Central memory CD8-positive, alpha-beta T cell (primary cell): ENCODE results near the gene MARK2.

ENCODE experiments used
- ATAC-seq: fragments of 150-1000 bp; cut with Tn5 transposase; replicated peaks from 2 replicates; pipeline ENCODE4 v1.10.0; 2022; ENCODE audit warnings: mild to moderate bottlenecking, moderate FRiP score, moderate number of reproducible peaks; ENCODE audit not compliant: poor library complexity, severe bottlenecking; ENCODE audit errors: extremely low read depth
- DNase-seq, 2 donors: peaks; one replicate each; pipeline ENCODE4 v3.0.0; 2021; ENCODE audit warnings: low spot score in 2 of 2
- H3K27ac Mint-ChIP-seq: one replicate; pipeline ENCODE4 v1.8.0; 2022; ENCODE audit warnings: low read depth, mild to moderate bottlenecking, moderate library complexity, mixed read lengths
- H3K27me3 Mint-ChIP-seq: one replicate; pipeline ENCODE4 v1.8.0; 2022; ENCODE audit warnings: mixed read lengths
- H3K36me3 Mint-ChIP-seq: one replicate; pipeline ENCODE4 v1.8.0; 2022; ENCODE audit warnings: mild to moderate bottlenecking, moderate library complexity, mixed read lengths; ENCODE audit not compliant: insufficient read depth
- H3K4me1 Mint-ChIP-seq: one replicate; pipeline ENCODE4 v1.8.0; 2022; ENCODE audit warnings: mixed read lengths
- H3K4me3 Mint-ChIP-seq: one replicate; pipeline ENCODE4 v1.8.0; 2022; ENCODE audit warnings: mild to moderate bottlenecking, moderate library complexity, mixed read lengths
- H3K9me3 Mint-ChIP-seq: one replicate; pipeline ENCODE4 v1.8.0; 2022; ENCODE audit warnings: mixed read lengths

The MARK2 gene

DNA sequence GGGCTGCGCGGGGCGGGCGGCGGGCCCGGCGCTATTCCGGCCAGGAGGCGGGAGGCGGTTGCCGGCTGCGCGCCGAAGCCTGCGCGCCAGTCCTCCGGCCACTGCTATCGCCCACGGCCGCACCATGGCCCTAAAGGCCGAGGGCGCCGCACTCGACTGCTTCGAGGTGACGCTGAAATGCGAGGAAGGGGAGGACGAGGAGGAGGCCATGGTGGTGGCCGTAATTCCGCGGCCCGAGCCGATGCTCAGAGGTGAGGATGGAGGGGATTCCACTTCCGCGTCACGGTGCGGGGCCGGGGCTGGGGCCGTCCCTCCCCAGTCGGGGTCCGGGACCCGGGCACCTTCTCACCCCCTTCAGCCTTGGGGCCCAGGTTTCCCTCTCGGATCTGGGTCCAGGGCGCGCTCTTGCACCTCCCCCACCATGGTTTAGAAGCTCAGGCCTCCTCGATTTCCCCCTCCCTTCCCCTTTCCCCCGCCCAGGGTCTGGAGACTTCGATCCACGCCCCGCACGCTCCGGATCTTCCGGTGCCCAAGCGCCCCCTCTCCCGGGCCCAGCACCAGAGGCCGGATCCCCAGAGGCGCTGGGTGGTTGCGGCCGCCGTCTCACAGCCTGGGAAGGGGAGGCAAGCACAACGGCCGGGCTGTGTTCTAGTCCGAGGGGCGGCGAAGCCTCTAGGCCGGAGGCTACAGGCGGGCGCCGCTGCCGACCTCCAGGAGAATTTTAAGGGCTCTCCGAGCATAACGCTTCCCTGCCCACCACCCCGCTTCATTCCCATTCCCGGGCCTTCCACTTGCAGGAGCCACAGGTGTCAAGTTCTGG, 25.1 kb upstream of the MARK2 start:
- ATAC-seq: peak; percentile 29
- no peak for DNase-seq
- Mint-ChIP-seq H3K4me1 (peaks cover 9% of the 10 kb centered on the region), H3K36me3 (peaks cover 2% of the 10 kb centered on the region), H3K27ac (no peak overlapping the region), H3K4me3 (peak overlapping the region; percentile 69), H3K27me3 (no peaks in the 10 kb centered on the region), H3K9me3 (no peaks in the 10 kb centered on the region)

DNA sequence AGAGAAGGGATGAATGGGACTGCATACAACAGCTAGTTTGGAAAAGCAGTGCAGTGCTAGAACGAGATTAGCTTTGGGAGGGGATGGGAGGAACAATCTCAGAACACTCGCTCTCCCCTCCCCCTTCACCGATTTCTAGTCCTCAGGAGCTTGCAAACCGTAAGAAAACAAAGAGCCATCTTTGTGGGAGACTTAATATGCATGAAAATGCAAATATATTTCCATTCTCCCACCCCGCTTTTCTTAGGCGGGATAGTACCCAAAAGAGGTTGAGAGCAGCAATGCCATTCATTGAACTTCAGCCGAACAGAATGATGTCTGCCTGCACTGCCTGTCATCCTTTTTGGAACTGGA, 24.6 kb upstream of the MARK2 start:
- no peak overlapping the region for H3K27ac Mint-ChIP-seq
- H3K4me3 Mint-ChIP-seq: peak overlapping the region; percentile 69
- DNase-seq: no peak
- H3K27me3 Mint-ChIP-seq: no peaks in the 10 kb centered on the region
- H3K4me1 Mint-ChIP-seq: peaks cover 9% of the 10 kb centered on the region
- no peaks in the 10 kb centered on the region for H3K9me3 Mint-ChIP-seq
- H3K36me3 Mint-ChIP-seq: peaks cover 2% of the 10 kb centered on the region
- no peak for ATAC-seq

DNA sequence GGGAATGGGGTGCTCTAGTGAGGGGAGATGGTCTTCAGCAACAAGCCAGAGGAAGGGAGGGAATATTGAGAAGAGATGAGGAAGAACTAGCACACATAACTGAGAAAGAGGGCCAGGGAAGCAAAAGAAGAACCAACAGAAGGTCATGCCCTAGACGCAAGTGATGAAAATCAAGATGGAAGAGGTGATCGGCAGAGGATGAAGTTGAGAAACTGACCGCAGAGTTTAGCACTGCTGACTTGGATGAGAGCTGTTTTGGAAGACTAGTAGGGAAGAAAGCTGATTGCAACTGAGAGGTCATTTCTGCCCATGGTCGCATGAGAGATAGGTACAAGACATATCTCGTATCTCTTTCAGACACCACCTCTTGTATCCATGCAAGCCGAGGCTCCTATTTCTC, 22.7 kb upstream of the MARK2 start:
- H3K4me1 Mint-ChIP-seq: peaks cover 9% of the 10 kb centered on the region
- DNase-seq: no peak
- ATAC-seq: no peak
- H3K27ac Mint-ChIP-seq: no peak overlapping the region
- H3K4me3 Mint-ChIP-seq: no peak overlapping the region
- no peaks in the 10 kb centered on the region for H3K9me3 Mint-ChIP-seq
- peaks cover 17% of the 10 kb centered on the region for H3K36me3 Mint-ChIP-seq
- H3K27me3 Mint-ChIP-seq: no peaks in the 10 kb centered on the region

DNA sequence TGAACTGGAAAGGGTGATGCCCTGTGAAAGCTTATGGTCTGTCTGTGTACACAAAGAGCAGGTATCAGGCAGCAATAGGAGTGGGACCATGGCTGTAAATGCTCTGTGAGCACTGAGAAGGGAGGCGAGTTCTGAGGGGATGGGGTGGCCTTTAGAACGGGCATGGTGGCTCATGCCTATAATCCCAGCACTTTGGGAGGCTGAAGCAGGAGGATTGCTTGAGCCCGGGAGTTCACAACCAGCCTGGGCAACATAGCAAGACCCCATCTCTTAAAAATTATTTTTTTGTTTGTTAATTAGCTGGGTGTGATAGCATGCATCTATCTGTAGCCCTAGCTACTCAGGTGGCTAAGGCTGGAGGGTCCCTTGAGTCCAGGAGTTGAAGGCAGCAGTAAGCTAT, 22.2 kb upstream of the MARK2 start:
- Mint-ChIP-seq H3K9me3 (no peaks in the 10 kb centered on the region), H3K27ac (no peak overlapping the region), H3K27me3 (no peaks in the 10 kb centered on the region), H3K4me1 (peaks cover 9% of the 10 kb centered on the region), H3K4me3 (no peak overlapping the region), H3K36me3 (peaks cover 21% of the 10 kb centered on the region)
- ATAC-seq: no peak
- no peak for DNase-seq

DNA sequence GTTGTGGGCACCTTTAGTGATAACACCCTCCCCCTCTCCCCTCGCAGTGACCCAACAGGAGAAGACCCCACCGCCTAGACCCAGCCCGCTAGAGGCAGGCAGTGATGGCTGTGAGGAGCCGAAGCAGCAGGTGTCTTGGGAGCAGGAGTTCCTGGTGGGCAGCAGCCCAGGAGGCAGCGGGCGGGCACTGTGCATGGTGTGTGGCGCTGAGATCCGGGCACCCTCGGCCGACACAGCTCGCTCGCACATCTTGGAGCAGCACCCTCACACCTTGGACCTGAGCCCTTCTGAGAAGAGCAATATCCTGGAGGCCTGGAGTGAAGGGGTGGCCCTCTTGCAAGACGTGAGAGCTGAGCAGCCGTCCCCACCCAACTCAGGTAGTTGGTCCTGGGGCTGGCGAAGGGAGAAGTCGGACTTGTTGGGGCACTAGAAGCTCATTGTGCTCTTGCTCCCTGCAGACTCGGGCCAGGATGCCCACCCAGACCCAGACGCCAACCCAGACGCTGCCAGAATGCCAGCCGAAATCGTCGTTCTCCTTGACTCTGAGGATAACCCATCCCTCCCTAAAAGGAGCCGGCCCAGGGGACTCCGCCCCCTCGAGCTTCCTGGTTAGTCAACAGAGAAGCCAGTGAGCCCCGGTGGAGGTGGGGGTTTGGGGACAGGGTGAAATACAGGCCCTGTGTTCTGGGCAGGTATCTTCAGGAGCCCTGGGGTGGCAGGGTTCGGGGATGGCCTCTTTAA, 21.0 kb upstream of the MARK2 start:
- peak overlapping the region; percentile 9 for H3K27ac Mint-ChIP-seq
- H3K4me3 Mint-ChIP-seq: no peak overlapping the region
- H3K9me3 Mint-ChIP-seq: no peaks in the 10 kb centered on the region
- ATAC-seq (no peak), DNase-seq (no peak)
- H3K4me1 Mint-ChIP-seq: peaks cover 9% of the 10 kb centered on the region
- no peaks in the 10 kb centered on the region for H3K27me3 Mint-ChIP-seq
- peaks cover 31% of the 10 kb centered on the region for H3K36me3 Mint-ChIP-seq

DNA sequence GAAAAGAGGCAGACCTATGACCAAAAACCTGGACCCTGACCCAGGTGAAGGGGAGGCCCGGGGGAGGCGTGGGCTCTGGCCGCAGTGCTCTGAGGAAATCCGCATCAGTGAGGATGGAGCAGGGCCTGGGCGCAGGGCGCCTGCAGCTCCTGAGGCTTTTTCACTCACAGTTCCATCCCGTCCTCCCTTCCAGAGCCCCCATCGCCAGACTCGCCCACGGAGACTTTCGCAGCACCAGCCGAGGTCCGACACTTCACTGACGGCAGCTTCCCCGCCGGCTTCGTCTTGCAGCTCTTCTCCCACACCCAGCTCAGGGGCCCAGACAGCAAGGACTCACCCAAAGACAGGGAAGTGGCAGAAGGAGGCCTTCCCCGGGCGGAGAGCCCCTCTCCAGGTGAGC, 20.3 kb upstream of the MARK2 start:
- H3K4me3 Mint-ChIP-seq: no peak overlapping the region
- no peaks in the 10 kb centered on the region for H3K9me3 Mint-ChIP-seq
- peaks cover 9% of the 10 kb centered on the region for H3K4me1 Mint-ChIP-seq
- no peaks in the 10 kb centered on the region for H3K27me3 Mint-ChIP-seq
- no peak overlapping the region for H3K27ac Mint-ChIP-seq
- DNase-seq (no peak), ATAC-seq (no peak)
- peaks cover 35% of the 10 kb centered on the region for H3K36me3 Mint-ChIP-seq

DNA sequence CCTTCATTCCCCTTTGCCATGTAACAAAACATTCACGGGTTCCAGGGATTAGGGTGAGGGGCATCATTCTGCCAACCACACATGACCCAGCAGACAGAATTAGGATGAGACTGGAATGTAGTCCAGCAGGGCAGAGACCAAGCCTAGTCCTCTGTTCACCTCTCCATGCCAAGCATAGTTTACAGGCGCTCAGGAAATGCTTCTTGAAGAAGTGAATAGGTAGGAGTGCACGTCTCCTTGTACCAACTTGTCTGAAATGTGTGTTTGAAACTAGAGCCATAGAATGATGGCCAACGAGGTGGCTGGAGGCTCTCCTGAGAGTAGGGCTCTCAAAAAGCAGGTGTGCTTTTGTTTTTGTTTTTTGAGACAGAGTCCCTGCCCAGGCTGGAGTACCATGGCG, 17.5 kb upstream of the MARK2 start:
- Mint-ChIP-seq H3K4me3 (no peak overlapping the region), H3K27ac (no peak overlapping the region), H3K36me3 (peaks cover 44% of the 10 kb centered on the region), H3K27me3 (no peaks in the 10 kb centered on the region), H3K4me1 (no peaks in the 10 kb centered on the region), H3K9me3 (no peaks in the 10 kb centered on the region)
- DNase-seq: no peak
- ATAC-seq: no peak

DNA sequence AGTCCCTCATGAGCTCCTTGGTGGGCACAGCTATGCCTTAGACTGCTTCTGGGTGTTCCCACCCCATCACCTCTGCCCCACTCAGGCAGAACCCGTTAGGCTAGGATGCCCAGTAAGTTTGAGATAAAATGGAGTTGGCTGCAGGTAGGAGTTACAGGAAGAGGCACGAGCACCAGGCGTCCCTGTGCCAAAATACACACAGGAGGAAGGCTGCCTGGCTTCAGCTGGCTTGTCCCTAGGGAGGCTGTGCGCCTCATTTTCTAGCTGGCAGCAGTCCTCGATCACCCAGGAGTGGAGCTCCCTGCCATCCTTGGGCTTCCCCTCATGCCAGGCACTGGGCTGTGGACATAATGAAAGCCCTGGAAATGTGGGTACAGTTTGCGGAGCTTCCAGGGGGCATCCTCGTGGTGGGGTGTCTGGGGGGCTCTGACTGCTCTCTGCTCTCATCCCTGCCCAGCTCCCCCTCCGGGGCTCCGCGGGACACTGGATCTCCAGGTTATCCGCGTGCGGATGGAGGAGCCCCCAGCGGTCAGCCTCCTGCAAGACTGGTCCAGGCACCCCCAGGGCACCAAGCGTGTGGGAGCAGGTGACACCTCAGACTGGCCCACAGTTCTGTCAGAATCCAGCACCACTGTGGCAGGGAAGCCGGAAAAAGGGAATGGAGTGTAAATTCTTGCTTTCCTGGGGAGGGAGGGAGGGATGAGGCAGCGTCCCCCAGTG, 12.3 kb upstream of the MARK2 start:
- DNase-seq (no peak), ATAC-seq (no peak)
- no peaks in the 10 kb centered on the region for H3K9me3 Mint-ChIP-seq
- no peak overlapping the region for H3K4me3 Mint-ChIP-seq
- H3K36me3 Mint-ChIP-seq: peaks cover 26% of the 10 kb centered on the region
- H3K27me3 Mint-ChIP-seq: no peaks in the 10 kb centered on the region
- peak overlapping the region; percentile 46 for H3K27ac Mint-ChIP-seq
- H3K4me1 Mint-ChIP-seq: no peaks in the 10 kb centered on the region

DNA sequence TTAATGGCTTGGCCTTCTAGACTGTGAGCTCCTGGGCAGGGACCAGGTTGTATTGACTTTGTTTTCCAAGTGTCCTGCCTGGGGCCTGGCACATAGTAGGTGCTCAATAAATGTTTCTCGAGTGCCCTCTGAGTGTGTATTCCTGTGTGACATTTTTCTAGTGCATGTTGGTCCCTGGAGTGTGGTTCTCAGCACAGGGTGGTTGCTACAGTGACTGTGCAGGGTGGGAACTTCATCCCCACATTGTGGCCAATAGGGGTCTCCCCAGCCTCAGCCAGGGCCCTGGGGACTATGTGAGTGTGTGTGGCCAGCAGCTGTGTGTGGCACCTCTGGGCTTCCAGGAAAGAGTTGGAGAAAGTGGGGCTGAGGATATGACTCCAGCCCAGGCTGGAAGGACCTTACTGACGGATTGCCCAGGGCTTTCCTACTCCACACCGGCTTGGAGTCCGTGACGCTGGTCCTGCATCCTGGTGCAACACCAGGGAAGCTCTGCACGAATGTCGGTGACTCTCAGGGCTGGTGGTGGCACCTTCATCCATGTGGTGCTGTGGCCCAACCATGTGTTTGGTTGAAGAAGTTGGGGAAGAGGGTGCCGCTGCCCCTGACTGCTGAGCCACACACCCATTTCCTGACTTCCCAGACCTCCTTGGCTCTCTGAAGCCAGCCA, 9.0 kb upstream of the MARK2 start:
- Mint-ChIP-seq H3K4me3 (no peak overlapping the region), H3K9me3 (no peaks in the 10 kb centered on the region), H3K4me1 (no peaks in the 10 kb centered on the region), H3K27ac (no peak overlapping the region), H3K27me3 (no peaks in the 10 kb centered on the region), H3K36me3 (peaks cover 4% of the 10 kb centered on the region)
- no peak for ATAC-seq
- DNase-seq: no peak

DNA sequence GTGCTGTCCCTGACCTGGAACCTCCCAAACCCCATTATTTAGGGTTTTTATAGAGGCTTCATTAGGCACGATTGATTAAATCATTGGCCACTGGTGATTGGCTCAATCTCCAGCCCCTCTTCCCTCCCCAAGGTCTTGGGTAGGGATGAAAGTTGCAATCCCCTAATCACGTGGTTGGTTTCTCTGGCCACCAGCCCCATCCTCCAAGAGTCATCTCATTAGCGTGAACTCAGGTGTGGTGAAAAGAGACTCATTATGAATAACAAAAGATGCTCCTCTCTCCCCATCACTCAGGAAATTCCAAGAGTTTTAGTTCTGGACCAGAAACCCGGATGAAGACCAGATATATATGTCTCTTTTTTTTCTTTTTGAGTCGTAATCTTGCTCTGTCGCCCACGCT, 7.6 kb upstream of the MARK2 start:
- ATAC-seq: no peak
- no peak overlapping the region for H3K4me3 Mint-ChIP-seq
- DNase-seq: no peak
- H3K27me3 Mint-ChIP-seq: no peaks in the 10 kb centered on the region
- H3K4me1 Mint-ChIP-seq: no peaks in the 10 kb centered on the region
- H3K9me3 Mint-ChIP-seq: no peaks in the 10 kb centered on the region
- H3K36me3 Mint-ChIP-seq: peaks cover 2% of the 10 kb centered on the region
- no peak overlapping the region for H3K27ac Mint-ChIP-seq

DNA sequence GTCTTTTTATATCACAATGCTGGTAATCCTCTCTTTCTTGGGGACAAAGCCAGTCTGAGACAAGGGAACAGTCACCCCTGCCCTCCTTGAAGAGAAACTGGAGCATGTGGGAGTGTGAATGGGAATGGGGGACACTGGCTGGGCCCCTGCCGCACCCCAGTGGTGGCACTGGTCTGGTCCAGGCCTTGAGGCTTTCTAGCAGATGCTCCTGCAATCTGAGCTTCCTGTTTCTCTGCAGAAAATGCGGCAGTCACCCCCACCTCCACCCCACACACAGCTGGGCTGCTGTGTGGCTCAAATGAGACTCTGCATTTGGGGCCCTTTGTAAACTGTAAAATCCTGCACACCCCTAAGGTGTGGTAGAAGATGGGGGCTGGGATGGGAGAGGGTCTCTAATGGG, 6.6 kb upstream of the MARK2 start:
- Mint-ChIP-seq H3K27me3 (no peaks in the 10 kb centered on the region), H3K4me1 (peaks cover 5% of the 10 kb centered on the region), H3K36me3 (no peaks in the 10 kb centered on the region), H3K9me3 (no peaks in the 10 kb centered on the region), H3K4me3 (no peak overlapping the region), H3K27ac (no peak overlapping the region)
- ATAC-seq: no peak
- DNase-seq: no peak

DNA sequence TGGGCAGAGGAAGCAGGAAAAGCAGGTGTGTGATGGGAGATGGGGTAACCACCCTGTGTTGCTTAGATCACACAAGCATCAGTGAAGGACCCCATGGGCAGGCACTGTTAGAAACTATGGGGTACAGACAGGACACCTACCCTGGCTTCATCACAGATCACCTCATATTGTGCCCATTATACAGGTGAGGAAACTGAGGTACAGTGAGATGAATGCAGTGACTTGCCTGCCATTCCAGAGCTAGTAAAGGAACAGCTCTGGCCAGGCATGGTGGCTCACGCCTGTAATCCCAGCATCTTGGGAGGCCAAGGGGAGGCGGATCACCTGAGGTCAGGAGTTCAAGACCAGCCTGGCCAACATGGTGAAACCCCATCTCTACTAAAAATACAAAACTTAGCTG, 5.9 kb upstream of the MARK2 start:
- H3K4me1 Mint-ChIP-seq: peaks cover 12% of the 10 kb centered on the region
- no peaks in the 10 kb centered on the region for H3K9me3 Mint-ChIP-seq
- no peaks in the 10 kb centered on the region for H3K27me3 Mint-ChIP-seq
- ATAC-seq (no peak), DNase-seq (no peak)
- no peak overlapping the region for H3K4me3 Mint-ChIP-seq
- peaks cover 3% of the 10 kb centered on the region for H3K36me3 Mint-ChIP-seq
- no peak overlapping the region for H3K27ac Mint-ChIP-seq
